ENCODE results near the gene HLA-F.

DNA sequence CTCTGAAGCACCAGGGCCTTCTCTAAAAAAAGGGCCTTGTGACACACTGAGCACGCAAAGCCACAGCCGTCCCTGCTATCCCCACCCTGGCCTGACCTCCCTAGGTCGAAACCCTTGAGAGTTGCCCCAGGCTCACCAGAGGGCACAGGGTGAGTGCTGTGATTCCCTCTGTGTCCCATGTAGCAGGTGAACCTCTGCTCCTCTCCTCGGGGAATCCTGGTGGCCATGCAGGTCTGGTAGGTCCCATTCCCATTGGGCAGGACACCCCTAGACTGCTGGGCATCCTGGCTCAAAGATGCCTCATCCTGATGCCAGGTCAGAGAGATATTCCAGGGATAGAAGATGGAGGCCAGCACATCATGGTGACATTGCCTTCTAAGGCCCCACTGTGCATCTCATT lies 20.9 kb downstream of the HLA-F start:
- TF ChIP-seq, protein P1, sequence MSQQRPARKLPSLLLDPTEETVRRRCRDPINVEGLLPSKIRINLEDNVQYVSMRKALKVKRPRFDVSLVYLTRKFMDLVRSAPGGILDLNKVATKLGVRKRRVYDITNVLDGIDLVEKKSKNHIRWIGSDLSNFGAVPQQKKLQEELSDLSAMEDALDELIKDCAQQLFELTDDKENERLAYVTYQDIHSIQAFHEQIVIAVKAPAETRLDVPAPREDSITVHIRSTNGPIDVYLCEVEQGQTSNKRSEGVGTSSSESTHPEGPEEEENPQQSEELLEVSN (IDR thresholded peaks at IDR 0.05; ENCODE audit: borderline replicate concordance, low read depth), result no peak
- TF ChIP-seq, protein P2, sequence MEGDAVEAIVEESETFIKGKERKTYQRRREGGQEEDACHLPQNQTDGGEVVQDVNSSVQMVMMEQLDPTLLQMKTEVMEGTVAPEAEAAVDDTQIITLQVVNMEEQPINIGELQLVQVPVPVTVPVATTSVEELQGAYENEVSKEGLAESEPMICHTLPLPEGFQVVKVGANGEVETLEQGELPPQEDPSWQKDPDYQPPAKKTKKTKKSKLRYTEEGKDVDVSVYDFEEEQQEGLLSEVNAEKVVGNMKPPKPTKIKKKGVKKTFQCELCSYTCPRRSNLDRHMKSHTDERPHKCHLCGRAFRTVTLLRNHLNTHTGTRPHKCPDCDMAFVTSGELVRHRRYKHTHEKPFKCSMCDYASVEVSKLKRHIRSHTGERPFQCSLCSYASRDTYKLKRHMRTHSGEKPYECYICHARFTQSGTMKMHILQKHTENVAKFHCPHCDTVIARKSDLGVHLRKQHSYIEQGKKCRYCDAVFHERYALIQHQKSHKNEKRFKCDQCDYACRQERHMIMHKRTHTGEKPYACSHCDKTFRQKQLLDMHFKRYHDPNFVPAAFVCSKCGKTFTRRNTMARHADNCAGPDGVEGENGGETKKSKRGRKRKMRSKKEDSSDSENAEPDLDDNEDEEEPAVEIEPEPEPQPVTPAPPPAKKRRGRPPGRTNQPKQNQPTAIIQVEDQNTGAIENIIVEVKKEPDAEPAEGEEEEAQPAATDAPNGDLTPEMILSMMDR (IDR thresholded peaks at IDR 0.05), result no peak
- TF ChIP-seq RAD21 (conservative IDR thresholded peaks at IDR 0.05 in 1 of 2, IDR thresholded peaks at IDR 0.05 in 1 of 2), result no peak
- TF ChIP-seq POLR2A (IDR thresholded peaks at IDR 0.05; ENCODE audit: low read length), result no peak
- TF ChIP-seq PHF8 (IDR thresholded peaks at IDR 0.05; ENCODE audit: borderline replicate concordance, low read depth), result no peak
- no peak for TF ChIP-seq FOSL2 (IDR thresholded peaks at IDR 0.05)
- no peak for TF ChIP-seq FOSL2 (CRISPR knock-in tag; IDR thresholded peaks at IDR 0.05)
- no peak for TF ChIP-seq EP300 (IDR thresholded peaks at IDR 0.05)
- TF ChIP-seq MYC (IDR thresholded peaks at IDR 0.05; ENCODE audit: borderline replicate concordance, low read length), result no peak
- TF ChIP-seq RFX5 (IDR thresholded peaks at IDR 0.05), result no peak
- TF ChIP-seq, protein P3, sequence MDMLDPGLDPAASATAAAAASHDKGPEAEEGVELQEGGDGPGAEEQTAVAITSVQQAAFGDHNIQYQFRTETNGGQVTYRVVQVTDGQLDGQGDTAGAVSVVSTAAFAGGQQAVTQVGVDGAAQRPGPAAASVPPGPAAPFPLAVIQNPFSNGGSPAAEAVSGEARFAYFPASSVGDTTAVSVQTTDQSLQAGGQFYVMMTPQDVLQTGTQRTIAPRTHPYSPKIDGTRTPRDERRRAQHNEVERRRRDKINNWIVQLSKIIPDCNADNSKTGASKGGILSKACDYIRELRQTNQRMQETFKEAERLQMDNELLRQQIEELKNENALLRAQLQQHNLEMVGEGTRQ (IDR thresholded peaks at IDR 0.05), result no peak
- no peak for TF ChIP-seq RCOR1 (IDR thresholded peaks at IDR 0.05; ENCODE audit: low read depth, low read length)
- no peak for TF ChIP-seq MAFK (IDR thresholded peaks at IDR 0.05; ENCODE audit: partially characterized antibody)
- TF ChIP-seq CBX8 (IDR thresholded peaks at IDR 0.05), result no peak
- TF ChIP-seq HOXB5 (CRISPR knock-in tag; IDR thresholded peaks at IDR 0.05), result no peak
